ENCODE data around the gene SLC22A12.

Gene SLC22A12

GRCh38 chr11:64605656-64606585 lies 14.9 kb downstream of the SLC22A12 start:
- DNase-seq = no peak

GRCh38 chr11:64606796-64607380 lies 15.9 kb downstream of the SLC22A12 start:
- DNase-seq = no peak

GRCh38 chr11:64607381-64607985 lies 16.5 kb downstream of the SLC22A12 start:
- no peak for DNase-seq

GRCh38 chr11:64608046-64608445 lies 17.0 kb downstream of the SLC22A12 start:
- DNase-seq = no peak

GRCh38 chr11:64608636-64609035 lies 17.6 kb downstream of the SLC22A12 start:
- no peak for DNase-seq

- no peak for DNase-seq
Measured at GRCh38 chr11:64609436-64610047, 18.5 kb downstream of the SLC22A12 start.

- DNase-seq = no peak
Measured at GRCh38 chr11:64610596-64610995, 19.6 kb downstream of the SLC22A12 start.

GRCh38 chr11:64611176-64611575 lies 20.2 kb downstream of the SLC22A12 start:
- DNase-seq = no peak

- DNase-seq = no peak
Measured at GRCh38 chr11:64611869-64612646, 21.0 kb downstream of the SLC22A12 start.

- no peak for DNase-seq
Measured at GRCh38 chr11:64613648-64614047, 22.6 kb downstream of the SLC22A12 start.

GRCh38 chr11:64614917-64615316 lies 23.9 kb downstream of the SLC22A12 start:
- no peak for DNase-seq

- no peak for DNase-seq
Measured at GRCh38 chr11:64616817-64617216, 25.8 kb downstream of the SLC22A12 start.

- DNase-seq = no peak
Measured at GRCh38 chr11:64619196-64619595, 28.2 kb downstream of the SLC22A12 start.

- no peak for DNase-seq
Measured at GRCh38 chr11:64619811-64620380, 28.9 kb downstream of the SLC22A12 start.

GRCh38 chr11:64620381-64620971 lies 29.5 kb downstream of the SLC22A12 start:
- DNase-seq = peak; percentile 66

GRCh38 chr11:64621283-64622019 lies 30.4 kb downstream of the SLC22A12 start:
- DNase-seq = no peak

GRCh38 chr11:64622681-64623080 lies 31.7 kb downstream of the SLC22A12 start:
- DNase-seq = no peak

- DNase-seq = no peak
Measured at GRCh38 chr11:64624883-64625481, 34.0 kb downstream of the SLC22A12 start.

- no peak for DNase-seq
Measured at GRCh38 chr11:64626637-64627036, 35.6 kb downstream of the SLC22A12 start.

GRCh38 chr11:64627371-64627770 lies 36.4 kb downstream of the SLC22A12 start:
- no peak for DNase-seq

- DNase-seq = no peak
Measured at GRCh38 chr11:64628596-64628995, 37.6 kb downstream of the SLC22A12 start.
